ENCODE data around the gene GCA. TPM values are rescaled to one million over a fixed set of nuclear protein-coding genes. Genes with fewer than 3 reads are reported as not detected.

Gene GCA
- total and polyA plus RNA-seq, 4 donors = 9.7 to 45.2 (median 18.1) TPM

DNA sequence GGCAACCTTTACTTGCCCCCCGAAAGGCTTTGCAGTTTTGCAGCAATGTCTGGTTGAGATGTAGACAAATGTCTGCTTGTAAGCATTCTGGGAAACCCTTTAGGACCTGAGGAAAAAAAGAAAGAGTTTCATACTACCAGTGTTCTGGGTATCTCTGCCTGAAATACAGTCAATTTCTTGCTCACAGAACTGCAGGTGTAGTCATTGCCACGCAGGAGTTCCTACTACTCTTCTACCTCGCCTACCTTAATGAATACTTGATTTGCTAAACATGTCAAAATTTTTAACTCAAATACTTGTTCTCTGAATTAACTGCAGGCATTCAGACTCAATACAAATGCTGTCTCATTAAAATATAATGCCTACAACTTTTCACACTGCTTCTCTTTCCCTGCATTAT, 56.4 kb downstream of the GCA start:
- Histone ChIP-seq H3K27me3 (ENCODE audit: control insufficient read depth in 4 of 4, insufficient read depth in 4 of 4, low read length in 3 of 4) (peaks cover 0 to 3% (median 0%) of the 10 kb centered on the region in 4 donors), H3K9me3 (ENCODE audit: control insufficient read depth in 4 of 4, low read length in 3 of 4) (no peaks in the 10 kb centered on the region), H3K27ac (ENCODE audit: low read depth in 1 of 2, low read length in 2 of 2) (no peak overlapping the region), H3K9ac (ENCODE audit: low read depth in 1 of 2, low read length in 2 of 2) (no peak overlapping the region), H3K36me3 (ENCODE audit: control insufficient read depth in 4 of 4, insufficient read depth in 3 of 4, low read depth in 1 of 4, low read length in 3 of 4) (no peaks in the 10 kb centered on the region), H3K4me3 (ENCODE audit: low read depth in 1 of 3, low read length in 3 of 3) (no peak overlapping the region), H3K4me1 (ENCODE audit: control insufficient read depth in 4 of 4, insufficient read depth in 4 of 4, low read length in 3 of 4) (no peaks in the 10 kb centered on the region)
- no peak for DNase-seq (ENCODE audit: low spot score)
- TF ChIP-seq TAF1 (conservative IDR thresholded peaks at IDR 0.05) = no peak
- no peak for TF ChIP-seq NR2F2 (IDR thresholded peaks at IDR 0.05)
- TF ChIP-seq, protein P1, sequence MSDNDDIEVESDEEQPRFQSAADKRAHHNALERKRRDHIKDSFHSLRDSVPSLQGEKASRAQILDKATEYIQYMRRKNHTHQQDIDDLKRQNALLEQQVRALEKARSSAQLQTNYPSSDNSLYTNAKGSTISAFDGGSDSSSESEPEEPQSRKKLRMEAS (IDR thresholded peaks at IDR 0.05) = no peak
- no peak for TF ChIP-seq JUND (IDR thresholded peaks at IDR 0.05)
- TF ChIP-seq HNF4G (IDR thresholded peaks at IDR 0.05) = no peak
- TF ChIP-seq, protein P2, sequence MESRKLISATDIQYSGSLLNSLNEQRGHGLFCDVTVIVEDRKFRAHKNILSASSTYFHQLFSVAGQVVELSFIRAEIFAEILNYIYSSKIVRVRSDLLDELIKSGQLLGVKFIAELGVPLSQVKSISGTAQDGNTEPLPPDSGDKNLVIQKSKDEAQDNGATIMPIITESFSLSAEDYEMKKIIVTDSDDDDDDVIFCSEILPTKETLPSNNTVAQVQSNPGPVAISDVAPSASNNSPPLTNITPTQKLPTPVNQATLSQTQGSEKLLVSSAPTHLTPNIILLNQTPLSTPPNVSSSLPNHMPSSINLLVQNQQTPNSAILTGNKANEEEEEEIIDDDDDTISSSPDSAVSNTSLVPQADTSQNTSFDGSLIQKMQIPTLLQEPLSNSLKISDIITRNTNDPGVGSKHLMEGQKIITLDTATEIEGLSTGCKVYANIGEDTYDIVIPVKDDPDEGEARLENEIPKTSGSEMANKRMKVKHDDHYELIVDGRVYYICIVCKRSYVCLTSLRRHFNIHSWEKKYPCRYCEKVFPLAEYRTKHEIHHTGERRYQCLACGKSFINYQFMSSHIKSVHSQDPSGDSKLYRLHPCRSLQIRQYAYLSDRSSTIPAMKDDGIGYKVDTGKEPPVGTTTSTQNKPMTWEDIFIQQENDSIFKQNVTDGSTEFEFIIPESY (IDR thresholded peaks at IDR 0.05) = no peak
- no peak for TF ChIP-seq FOXA1 (IDR thresholded peaks at IDR 0.05)
- no peak for TF ChIP-seq EGR1 (IDR thresholded peaks at IDR 0.05; ENCODE audit: low read depth in 2 of 2)
- 89% methylated on average over 3 of the region's 3 CpGs for WGBS

DNA sequence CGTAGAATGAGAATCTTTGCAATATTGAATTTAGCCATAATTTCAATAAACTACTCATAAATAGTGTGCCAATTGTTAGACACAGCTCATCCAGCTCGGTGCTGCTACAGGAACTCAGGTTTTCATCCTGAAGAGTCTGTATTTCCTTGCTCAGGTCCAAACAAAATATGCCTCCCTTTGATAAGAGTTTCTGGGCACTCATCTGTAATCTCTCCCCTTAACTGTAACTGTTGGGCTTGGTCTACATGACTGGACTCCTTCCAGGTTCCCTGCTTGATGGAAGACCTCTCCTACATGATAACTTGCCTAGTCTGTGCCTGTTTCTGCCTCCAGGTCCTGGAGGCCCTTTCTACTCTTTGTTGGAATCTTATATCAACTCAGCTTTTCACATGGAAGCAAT, 57.9 kb downstream of the GCA start:
- TF ChIP-seq TAF1 (conservative IDR thresholded peaks at IDR 0.05) (no peak), EGR1 (IDR thresholded peaks at IDR 0.05; ENCODE audit: low read depth in 2 of 2) (no peak), NR2F2 (IDR thresholded peaks at IDR 0.05) (no peak), YY1 (IDR thresholded peaks at IDR 0.05) (no peak), GABPA (IDR thresholded peaks at IDR 0.05 in 1 of 2, conservative IDR thresholded peaks at IDR 0.05 in 1 of 2) (no peak), RAD21 (IDR thresholded peaks at IDR 0.05) (no peak), FOXA2 (IDR thresholded peaks at IDR 0.05) (no peak), SP1 (IDR thresholded peaks at IDR 0.05) (no peak), JUND (IDR thresholded peaks at IDR 0.05) (no peak), HNF4A (conservative IDR thresholded peaks at IDR 0.05) (no peak), RXRA (IDR thresholded peaks at IDR 0.05) (no peak)
- TF ChIP-seq, protein P3, sequence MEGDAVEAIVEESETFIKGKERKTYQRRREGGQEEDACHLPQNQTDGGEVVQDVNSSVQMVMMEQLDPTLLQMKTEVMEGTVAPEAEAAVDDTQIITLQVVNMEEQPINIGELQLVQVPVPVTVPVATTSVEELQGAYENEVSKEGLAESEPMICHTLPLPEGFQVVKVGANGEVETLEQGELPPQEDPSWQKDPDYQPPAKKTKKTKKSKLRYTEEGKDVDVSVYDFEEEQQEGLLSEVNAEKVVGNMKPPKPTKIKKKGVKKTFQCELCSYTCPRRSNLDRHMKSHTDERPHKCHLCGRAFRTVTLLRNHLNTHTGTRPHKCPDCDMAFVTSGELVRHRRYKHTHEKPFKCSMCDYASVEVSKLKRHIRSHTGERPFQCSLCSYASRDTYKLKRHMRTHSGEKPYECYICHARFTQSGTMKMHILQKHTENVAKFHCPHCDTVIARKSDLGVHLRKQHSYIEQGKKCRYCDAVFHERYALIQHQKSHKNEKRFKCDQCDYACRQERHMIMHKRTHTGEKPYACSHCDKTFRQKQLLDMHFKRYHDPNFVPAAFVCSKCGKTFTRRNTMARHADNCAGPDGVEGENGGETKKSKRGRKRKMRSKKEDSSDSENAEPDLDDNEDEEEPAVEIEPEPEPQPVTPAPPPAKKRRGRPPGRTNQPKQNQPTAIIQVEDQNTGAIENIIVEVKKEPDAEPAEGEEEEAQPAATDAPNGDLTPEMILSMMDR (IDR thresholded peaks at IDR 0.05; ENCODE audit: low read depth, low read length, missing input control) = no peak
- TF ChIP-seq, protein P4, sequence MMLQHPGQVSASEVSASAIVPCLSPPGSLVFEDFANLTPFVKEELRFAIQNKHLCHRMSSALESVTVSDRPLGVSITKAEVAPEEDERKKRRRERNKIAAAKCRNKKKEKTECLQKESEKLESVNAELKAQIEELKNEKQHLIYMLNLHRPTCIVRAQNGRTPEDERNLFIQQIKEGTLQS (IDR thresholded peaks at IDR 0.05) = no peak
- TF ChIP-seq, protein P1 (IDR thresholded peaks at IDR 0.05) = no peak
- TF ChIP-seq, protein P2 (IDR thresholded peaks at IDR 0.05) = no peak
- DNase-seq (ENCODE audit: low spot score) = no peak
- Histone ChIP-seq H3K27ac (ENCODE audit: low read depth in 1 of 2, low read length in 2 of 2) (no peak overlapping the region), H3K27me3 (ENCODE audit: control insufficient read depth in 4 of 4, insufficient read depth in 4 of 4, low read length in 3 of 4) (peaks cover 0 to 3% (median 0%) of the 10 kb centered on the region in 4 donors), H3K9me3 (ENCODE audit: control insufficient read depth in 4 of 4, low read length in 3 of 4) (no peaks in the 10 kb centered on the region), H3K4me1 (ENCODE audit: control insufficient read depth in 4 of 4, insufficient read depth in 4 of 4, low read length in 3 of 4) (no peaks in the 10 kb centered on the region), H3K9ac (ENCODE audit: low read depth in 1 of 2, low read length in 2 of 2) (no peak overlapping the region), H3K36me3 (ENCODE audit: control insufficient read depth in 4 of 4, insufficient read depth in 3 of 4, low read depth in 1 of 4, low read length in 3 of 4) (no peaks in the 10 kb centered on the region), H3K4me3 (ENCODE audit: low read depth in 1 of 3, low read length in 3 of 3) (no peak overlapping the region)
- WGBS = 85% methylated on average over 2 of the region's 2 CpGs

Data from liver (tissue), 9 donors.